Stimulated activated CD4-positive, alpha-beta T cell treated with anti-CD3 and anti-CD28 coated beads, Interleukin-1b, Interleukin-23, amount 100 ng/mL, for 4 hours (primary cell): ENCODE data around the gene CETN2.
"Not testable (repeated sequence)": the region's sequence is repeated elsewhere in the genome, so short reads cannot be mapped to it uniquely, and the experiment has no call there.

Experiments
- DNase-seq, 2 donors: peaks; one replicate each; pipeline ENCODE4 v3.0.0-alpha.2; 2020; ENCODE audit warnings: low read depth in 2 of 2

The CETN2 gene

GRCh38 chrX:152830312-152831305 lies at the start of gene CETN2, which contains the start of gene NSDHL:
Gene CETN2, minus strand, starts transcription at chrX:152830757. Its CDS starts 47 bp downstream, at chrX:152830710.
Gene NSDHL, plus strand, starts transcription at chrX:152831063. Its CDS starts 15,262 bp downstream, at chrX:152846325.
- peak; percentile 84 to 85 for DNase-seq

DNA sequence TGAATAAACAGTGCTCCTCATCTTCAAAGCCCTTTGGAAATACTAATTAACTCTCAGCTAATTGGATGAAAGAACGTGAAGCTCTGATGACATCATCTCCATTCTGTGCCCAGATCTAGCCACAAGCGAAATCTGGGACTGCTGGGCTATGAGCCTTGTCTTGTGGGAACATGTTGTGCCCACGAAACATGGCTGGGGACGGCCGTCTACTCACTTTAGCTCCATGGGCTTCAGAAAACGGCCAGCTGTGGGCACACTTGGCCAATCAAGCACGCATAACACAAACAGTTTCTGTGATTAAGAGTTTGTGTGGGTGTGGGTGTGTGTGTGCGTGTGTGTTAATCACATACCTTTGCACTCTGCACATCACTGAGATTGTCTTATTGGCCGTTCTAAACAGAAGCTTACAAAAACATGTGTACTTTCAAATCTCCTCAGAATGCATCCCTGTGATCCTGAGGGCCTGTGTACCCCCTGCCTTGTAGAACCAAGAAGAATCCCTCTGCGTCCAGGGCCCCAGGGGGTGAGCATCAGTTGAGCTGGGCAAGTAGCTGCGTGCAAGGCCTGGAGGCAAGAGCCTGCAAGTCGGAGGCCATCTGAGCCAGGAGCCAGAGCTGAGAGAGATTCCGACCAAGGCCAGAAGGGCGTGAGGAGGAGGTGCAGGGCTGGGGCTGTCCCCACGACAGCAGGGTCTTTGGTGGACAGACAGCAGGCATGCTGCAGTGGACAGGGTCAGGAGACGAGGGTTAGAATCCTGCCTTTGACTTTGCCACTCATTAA lies 48.6 kb upstream of the CETN2 start:
- no peak for DNase-seq

DNA sequence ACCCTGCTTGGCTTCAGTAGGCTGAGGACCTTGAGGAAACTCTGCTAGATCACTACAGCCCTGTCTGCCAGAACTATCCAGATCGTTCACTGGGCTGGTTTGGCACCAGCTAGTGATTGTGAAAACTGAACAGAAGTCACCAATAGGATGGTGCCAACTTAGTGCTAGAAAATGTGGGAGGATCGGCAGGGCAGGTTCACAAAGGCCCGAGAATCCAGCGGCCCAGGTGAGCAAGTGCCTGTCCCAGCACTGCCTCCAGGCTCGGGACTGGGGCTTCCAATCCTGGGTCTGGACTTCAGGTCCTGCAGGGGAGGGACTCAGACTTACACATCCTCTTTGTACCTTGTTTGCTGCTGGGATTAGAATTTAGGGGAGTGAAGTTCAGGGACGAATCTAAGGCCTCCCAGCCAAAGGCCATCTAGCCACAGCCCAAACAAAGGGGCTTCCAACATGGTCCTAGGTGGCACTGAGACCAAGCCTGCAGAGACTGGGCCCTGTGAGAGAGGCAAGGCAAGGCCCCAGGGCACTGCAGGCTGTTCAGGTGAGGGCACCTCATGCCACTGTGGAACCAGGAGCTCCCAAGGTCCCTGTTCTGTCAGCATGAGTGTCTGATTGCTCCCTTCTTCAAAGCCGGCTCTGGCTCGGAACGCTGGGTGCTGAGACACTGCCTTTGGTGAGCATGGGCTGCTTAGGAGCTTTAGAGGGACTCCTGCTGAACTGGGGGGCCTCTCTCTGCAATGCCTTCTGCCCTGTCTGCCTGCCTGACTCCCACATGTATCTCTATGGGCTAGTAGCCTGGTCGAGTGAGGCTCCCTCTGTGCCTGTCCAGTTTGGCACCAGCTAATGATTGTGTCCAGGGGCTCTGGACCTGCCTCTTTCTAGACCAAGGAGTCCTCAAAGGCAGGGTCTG lies 46.6 kb upstream of the CETN2 start:
- DNase-seq: no peak

- no peak for DNase-seq
These were observed 42.8 kb upstream of the CETN2 start for GRCh38 chrX:152873361-152873760.

- no peak for DNase-seq
These were observed 42.0 kb upstream of the CETN2 start for GRCh38 chrX:152872522-152872921.

DNA sequence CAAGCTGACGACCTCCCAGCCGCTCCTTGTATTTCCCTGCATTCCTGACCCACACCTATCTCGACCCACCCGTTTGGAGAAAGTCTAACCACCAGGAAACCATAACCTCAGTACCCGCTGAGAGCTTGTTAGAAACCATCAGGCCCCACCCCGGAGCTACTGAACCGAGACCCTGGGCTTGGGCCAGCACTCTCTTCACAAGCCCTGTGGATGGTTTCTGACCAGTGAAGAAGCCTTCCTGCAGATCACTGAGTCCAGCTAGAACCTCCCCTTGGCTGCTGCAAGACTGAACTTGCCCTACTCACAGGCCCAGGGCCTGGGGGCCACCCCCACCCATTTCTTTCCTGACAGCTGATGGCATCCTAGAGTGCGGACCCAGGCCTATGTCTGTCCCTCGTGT lies 40.7 kb upstream of the CETN2 start:
- DNase-seq: no peak

DNA sequence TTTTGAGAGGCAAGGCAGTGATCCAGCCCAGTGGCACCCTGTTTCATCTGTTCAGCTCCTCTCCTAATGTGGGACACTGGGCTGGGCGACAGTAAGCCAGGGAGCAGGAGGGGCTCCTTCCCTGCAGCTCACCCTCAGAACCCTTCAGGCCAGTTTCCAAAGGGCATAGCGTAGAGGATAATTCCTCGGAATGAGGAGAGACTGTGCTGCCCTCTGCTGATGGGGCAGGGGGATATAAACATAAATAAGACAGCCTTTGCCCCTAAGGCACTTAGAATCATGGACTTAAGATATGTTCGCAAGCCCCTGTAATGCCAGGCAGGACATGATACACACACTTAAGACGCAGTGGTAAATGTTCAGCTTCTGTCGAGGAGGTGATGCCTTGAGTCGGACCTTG lies 39.4 kb upstream of the CETN2 start:
- DNase-seq: no peak

- no peak for DNase-seq
These were observed 35.8 kb upstream of the CETN2 start for GRCh38 chrX:152866386-152866785.

GRCh38 chrX:152865232-152865920 lies 34.8 kb upstream of the CETN2 start:
- DNase-seq: no peak

GRCh38 chrX:152861826-152862225 lies 31.3 kb upstream of the CETN2 start:
- no peak for DNase-seq

- no peak for DNase-seq
These were observed 30.6 kb upstream of the CETN2 start for GRCh38 chrX:152861116-152861515.

DNA sequence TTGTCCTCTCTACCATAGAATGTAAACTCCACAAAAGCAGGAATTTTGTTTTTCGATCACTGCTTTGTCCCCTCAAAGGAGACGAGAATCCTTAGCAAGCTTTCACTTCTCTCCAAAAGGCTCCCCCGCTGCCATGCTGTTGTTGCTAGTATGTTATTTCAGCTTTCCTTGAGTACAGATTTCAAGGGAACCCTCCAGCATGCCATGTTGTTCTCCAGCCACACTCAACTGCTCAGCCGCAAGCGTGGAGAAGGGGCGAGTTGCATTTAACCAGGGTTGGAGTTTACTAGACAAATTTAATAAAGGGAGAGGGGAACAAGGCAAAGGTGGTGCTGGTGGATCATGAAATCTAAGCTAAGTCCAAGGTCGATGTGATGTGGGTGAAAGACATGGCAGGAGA lies 23.4 kb upstream of the CETN2 start:
- DNase-seq: no peak

- DNase-seq: no peak
These were observed 19.9 kb upstream of the CETN2 start for GRCh38 chrX:152850465-152850864.

GRCh38 chrX:152847281-152847680 lies 16.7 kb upstream of the CETN2 start:
- DNase-seq: no peak

- DNase-seq: no peak
These were observed 15.2 kb upstream of the CETN2 start for GRCh38 chrX:152845618-152846240.

DNA sequence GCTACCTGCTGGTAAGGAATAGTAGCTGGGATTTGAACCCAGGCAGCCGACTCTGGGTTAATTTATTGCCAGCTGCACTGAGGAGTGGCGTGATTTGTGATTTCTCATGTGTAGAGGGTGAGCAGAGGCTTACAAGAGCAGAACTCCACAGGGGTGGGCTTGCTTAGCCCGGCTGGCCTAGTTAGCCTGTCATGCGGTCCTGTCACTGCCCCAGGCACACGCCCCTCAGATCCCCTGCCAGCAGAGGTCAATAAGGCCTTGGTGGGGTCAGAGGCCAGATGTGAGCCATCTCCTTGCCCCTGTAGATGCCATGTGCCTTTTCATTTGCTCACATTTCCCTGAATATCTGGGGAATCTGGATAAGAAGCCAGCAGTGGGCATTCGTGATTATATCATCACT lies 13.7 kb upstream of the CETN2 start:
- DNase-seq: no peak

DNA sequence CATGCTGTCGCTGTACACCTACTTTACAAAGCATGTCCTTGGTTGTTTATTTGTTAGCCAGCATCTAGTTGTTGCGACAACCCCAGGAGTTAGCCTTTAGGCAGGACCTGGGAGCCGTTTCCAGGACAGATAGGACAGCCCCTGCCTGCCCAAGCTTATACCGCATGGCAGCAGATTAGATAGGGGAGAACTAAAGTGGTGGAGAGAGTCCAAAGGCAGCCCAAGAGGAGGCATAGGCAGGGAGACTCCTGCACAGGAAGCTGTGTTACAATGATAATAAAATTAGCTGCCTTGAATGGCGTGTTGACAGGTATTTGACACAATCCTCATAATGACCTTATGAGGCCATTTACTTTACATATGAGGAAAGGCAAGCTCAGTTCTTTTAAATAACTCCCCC lies 13.3 kb upstream of the CETN2 start:
- no peak for DNase-seq

- no peak for DNase-seq
These were observed 12.3 kb upstream of the CETN2 start for GRCh38 chrX:152842772-152843338.

GRCh38 chrX:152835470-152835869 lies 4.9 kb upstream of the CETN2 start:
- not testable (repeated sequence) for DNase-seq

DNA sequence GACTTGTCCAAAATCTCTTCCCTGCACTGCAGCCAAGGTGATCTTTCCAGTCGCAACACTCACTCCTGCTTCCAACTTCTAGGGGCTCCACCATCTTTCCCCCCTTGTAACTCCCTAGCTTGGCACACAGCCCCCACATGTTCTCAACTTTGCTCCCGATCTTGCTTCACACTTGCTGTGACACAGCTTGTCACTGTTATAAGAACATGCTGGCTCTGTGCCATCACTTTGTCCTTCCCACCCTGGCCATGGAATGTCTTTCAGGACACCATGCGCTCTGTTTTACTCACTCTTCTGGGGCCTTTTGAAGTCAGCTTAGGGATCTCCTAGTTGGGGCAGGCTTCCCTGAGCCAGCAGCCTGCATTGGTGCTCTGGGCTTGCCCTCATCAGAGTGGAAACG lies 2.8 kb upstream of the CETN2 start:
- DNase-seq: no peak
